TTC549 (cell line): ENCODE data around the gene ABCB10.

Experiments
- FAIRE-seq: peaks from 2 replicates; lab custom pipeline; 2012; peaks lifted over from hg19 to GRCh38; lab: Jason Lieb, UNC

The ABCB10 gene

DNA sequence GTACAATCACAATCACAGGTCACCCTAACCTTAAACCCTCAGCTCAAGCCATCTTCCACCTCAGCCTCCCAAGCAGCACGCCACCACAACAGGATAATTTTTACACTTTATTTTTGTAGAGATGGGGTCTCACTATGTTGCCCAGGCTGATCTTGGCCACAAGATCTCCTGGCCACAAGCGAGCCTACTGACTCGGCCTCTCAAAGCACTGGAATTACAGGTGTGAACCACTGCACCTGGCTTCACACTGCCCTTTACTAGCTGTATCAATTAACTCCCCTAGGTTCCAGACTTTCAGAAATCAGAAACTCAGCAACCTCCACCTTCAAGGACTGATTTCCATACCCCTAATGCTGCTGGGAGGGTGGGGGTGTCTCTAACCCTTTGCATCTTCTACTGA lies 87.3 kb downstream of the ABCB10 start:
- no peak for FAIRE-seq

- FAIRE-seq = no peak
Observed at GRCh38 chr1:229470406-229471043, 88.0 kb downstream of the ABCB10 start.

DNA sequence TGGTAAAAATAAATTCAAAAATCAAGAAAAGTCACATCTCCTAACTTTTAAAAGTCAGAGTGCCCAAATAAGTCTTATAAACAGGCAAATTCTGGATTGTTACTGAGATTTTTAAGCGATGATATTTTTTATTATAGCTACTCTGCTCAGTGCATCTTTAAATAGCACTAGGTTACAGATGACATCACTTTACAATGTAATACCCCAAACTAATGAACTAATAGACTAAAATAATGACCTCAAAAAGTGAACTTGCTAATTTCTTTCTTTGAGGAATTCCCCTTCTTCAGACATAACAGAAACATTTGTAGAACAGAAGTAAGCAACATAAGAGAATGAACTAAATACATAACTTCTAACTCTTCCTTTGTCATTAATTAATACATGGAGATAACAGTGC lies 91.6 kb downstream of the ABCB10 start:
- no peak for FAIRE-seq
